ENCODE measurements around the gene PTPRM.

The PTPRM gene

GRCh38 chr18:7630731-7631442 is 63.8 kb downstream of the PTPRM start:
- DNase-seq: no peak

- DNase-seq: no peak
Measured at GRCh38 chr18:7632152-7633098, 65.3 kb downstream of the PTPRM start.

- no peak for DNase-seq
Measured at GRCh38 chr18:7633171-7633570, 66.1 kb downstream of the PTPRM start.

GRCh38 chr18:7635948-7636347 is 68.8 kb downstream of the PTPRM start:
- DNase-seq: no peak

GRCh38 chr18:7637269-7637668 is 70.2 kb downstream of the PTPRM start:
- DNase-seq: no peak

- DNase-seq: no peak
Measured at GRCh38 chr18:7638321-7638720, 71.2 kb downstream of the PTPRM start.

GRCh38 chr18:7641813-7642212 is 74.7 kb downstream of the PTPRM start:
- DNase-seq: no peak

- no peak for DNase-seq
Measured at GRCh38 chr18:7642331-7642890, 75.3 kb downstream of the PTPRM start.

GRCh38 chr18:7645756-7646155 is 78.6 kb downstream of the PTPRM start:
- DNase-seq: no peak

- no peak for DNase-seq
Measured at GRCh38 chr18:7646174-7646886, 79.2 kb downstream of the PTPRM start.

GRCh38 chr18:7647500-7647899 is 80.4 kb downstream of the PTPRM start:
- no peak for DNase-seq

- no peak for DNase-seq
Measured at GRCh38 chr18:7657050-7657449, 89.9 kb downstream of the PTPRM start.

- DNase-seq: no peak
Measured at GRCh38 chr18:7657937-7658336, 90.8 kb downstream of the PTPRM start.

- no peak for DNase-seq
Measured at GRCh38 chr18:7658701-7659100, 91.6 kb downstream of the PTPRM start.

GRCh38 chr18:7661207-7661606 is 94.1 kb downstream of the PTPRM start:
- DNase-seq: no peak

- no peak for DNase-seq
Measured at GRCh38 chr18:7662866-7663265, 95.8 kb downstream of the PTPRM start.

GRCh38 chr18:7663366-7664312 is 96.5 kb downstream of the PTPRM start:
- no peak for DNase-seq

- DNase-seq: no peak
Measured at GRCh38 chr18:7666195-7666776, 99.2 kb downstream of the PTPRM start.

GRCh38 chr18:7668392-7668791 is 101.3 kb downstream of the PTPRM start:
- no peak for DNase-seq

- DNase-seq: no peak
Measured at GRCh38 chr18:7669361-7669760, 102.2 kb downstream of the PTPRM start.

- DNase-seq: no peak
Measured at GRCh38 chr18:7671105-7671504, 104.0 kb downstream of the PTPRM start.
